PC-3 (cell line): Measurements from ENCODE around the gene PRDM10. TPM values are rescaled to one million over a fixed set of nuclear protein-coding genes. Genes with fewer than 3 reads are reported as not detected.

ENCODE experiments used
- ATAC-seq: fragments of 200-7000 bp; cut with Tn5 transposase; 2 replicates; pipeline ENCODE4 v1.9.1; 2020; ENCODE audit warnings: mild to moderate bottlenecking, moderate library complexity
- BruUV-seq: library from RNA; stranded (reverse); fragments of 400-500 nt; replicated peaks from 2 replicates; lab custom pipeline; 2021; lab: Mats Ljungman, UMichigan
- CTCF ChIA-PET: fragments of 300-600 bp; sonication (Branson Sonifier 250); formaldehyde crosslinking; loops from one replicate; lab custom pipeline; 2022; ENCODE audit warnings: antibody characterized with exemption; lab: Charles Lee
- POLR2A ChIA-PET: fragments of 300-600 bp; sonication (Branson Sonifier 250); formaldehyde crosslinking; loops from one replicate; lab custom pipeline; 2022; ENCODE audit warnings: antibody characterized with exemption; ENCODE audit not compliant: unreplicated experiment; lab: Charles Lee
- DNase-seq: peaks from one replicate; pipeline ENCODE4 v3.0.0-alpha.2; 2015
- H2AFZ ChIP-seq: fragments of 300-600 bp; sonication (generic); 2 replicates; pipeline ENCODE4 v1.6.0; 2016; ENCODE audit warnings: antibody characterized with exemption, low read length
- H3F3A ChIP-seq: fragments of 300-600 bp; sonication (generic); one replicate; pipeline ENCODE4 v1.6.0; 2017; ENCODE audit warnings: antibody characterized with exemption, low read length, control low read depth, mild to moderate bottlenecking; ENCODE audit not compliant: unreplicated experiment
- H3K27ac ChIP-seq: fragments of 300-600 bp; sonication (generic); 2 replicates; pipeline ENCODE4 v1.5.1; 2016; ENCODE audit warnings: mild to moderate bottlenecking, low read length
- H3K27me3 ChIP-seq: fragments of 300-600 bp; sonication (generic); 2 replicates; pipeline ENCODE4 v1.6.1; 2016; ENCODE audit warnings: low read length, mixed read lengths
- H3K36me3 ChIP-seq: fragments of 300-600 bp; sonication (generic); 2 replicates; pipeline ENCODE4 v1.6.1; 2016; ENCODE audit warnings: low read depth, mixed run types, low read length, mixed read lengths
- H3K4me1 ChIP-seq: fragments of 300-600 bp; sonication (generic); 2 replicates; pipeline ENCODE4 v1.5.1; 2016; ENCODE audit warnings: low read length; ENCODE audit not compliant: insufficient read depth
- H3K4me2 ChIP-seq: fragments of 300-600 bp; sonication (generic); 2 replicates; pipeline ENCODE4 v1.6.0; 2016; ENCODE audit warnings: low read length
- H3K4me3 ChIP-seq: fragments of 300-600 bp; sonication (generic); 2 replicates; pipeline ENCODE4 v1.5.1; 2016; ENCODE audit warnings: mild to moderate bottlenecking, low read length, mixed read lengths
- H3K79me2 ChIP-seq: fragments of 300-600 bp; sonication (generic); 2 replicates; pipeline ENCODE4 v1.6.1; 2017; ENCODE audit warnings: low read length, mixed read lengths
- H3K9ac ChIP-seq: fragments of 300-600 bp; sonication (generic); 2 replicates; pipeline ENCODE4 v1.6.0; 2016; ENCODE audit warnings: mild to moderate bottlenecking, low read length
- H3K9me2 ChIP-seq: fragments of 300-600 bp; sonication (generic); replicated peaks from 2 replicates; pipeline ENCODE4 v1.6.1; 2016; ENCODE audit warnings: mixed run types, low read length, mixed read lengths
- H3K9me3 ChIP-seq: fragments of 300-600 bp; sonication (generic); 2 replicates; pipeline ENCODE4 v1.6.1; 2016; ENCODE audit warnings: low read length, mixed read lengths
- H4K20me1 ChIP-seq: fragments of 300-600 bp; sonication (generic); 2 replicates; pipeline ENCODE4 v1.6.1; 2016; ENCODE audit warnings: low read length, mixed read lengths
- EZH2 ChIP-seq: fragments of 300-600 bp; sonication (generic); IDR thresholded peaks from one replicate; pipeline ENCODE4 v1.6.1; 2017; ENCODE audit warnings: antibody characterized with exemption, mild to moderate bottlenecking, low read length; ENCODE audit not compliant: unreplicated experiment
- EZH2phosphoT487 ChIP-seq: fragments of 300-600 bp; sonication (generic); IDR thresholded peaks from 2 replicates; pipeline ENCODE4 v1.6.1; 2018; ENCODE audit warnings: mild to moderate bottlenecking, antibody characterized with exemption, low read length, borderline replicate concordance
- intact Hi-C: fragments of 100-400 bp; cut with micrococcal nuclease; formaldehyde crosslinking; loops from 2 replicates; pipeline ENCODE4 v1.9.0; 2023
- total RNA-seq: library from RNA; depleted of rRNA; stranded (reverse); fragments of >200 nt; gene quantifications from 2 replicates; pipeline ENCODE4 v1.2.3, GENCODE V29; 2014
- TF ChIP-seq, protein P1 (sequence below): fragments of 300-600 bp; sonication (generic); conservative IDR thresholded peaks from 2 replicates; pipeline ENCODE4 v1.5.1; 2017; ENCODE audit warnings: antibody characterized with exemption, low read depth, mild to moderate bottlenecking, low read length

Gene PRDM10
- total RNA-seq, 1 experiment from 2014 or later: 7.3 TPM

DNA sequence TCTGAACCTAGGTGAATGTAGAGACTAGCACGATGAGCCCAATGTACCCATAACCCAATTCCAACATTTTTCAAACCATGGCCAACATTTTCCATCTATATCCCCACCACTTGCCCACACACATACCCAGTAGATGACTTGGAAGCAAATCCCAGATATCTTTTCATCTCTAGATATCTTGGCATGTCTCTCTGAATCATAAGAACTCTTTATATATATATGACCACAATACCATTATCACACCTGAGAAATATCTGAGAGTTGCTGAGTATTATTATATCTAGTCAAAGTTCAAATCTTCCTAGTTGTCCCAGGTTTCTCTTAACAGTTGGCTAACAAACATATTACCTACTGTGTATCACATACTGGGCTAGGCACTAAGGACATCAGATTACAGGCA, 69.4 kb downstream of the PRDM10 start:
- H3K4me3 ChIP-seq: no peak overlapping the region
- H3F3A ChIP-seq: peaks cover 6% of the 10 kb centered on the region
- DNase-seq (peak; percentile 57), ATAC-seq (no peak)
- no peak overlapping the region for H3K27ac ChIP-seq
- no peak overlapping the region for H2AFZ ChIP-seq
- H3K9me2 ChIP-seq: no peaks in the 10 kb centered on the region
- H3K4me1 ChIP-seq: peaks cover 22% of the 10 kb centered on the region
- peaks cover 4% of the 10 kb centered on the region; the same call in 1 of the 2 replicates for H3K36me3 ChIP-seq
- intact Hi-C loops: no loop called here
- no peak overlapping the region for H3K4me2 ChIP-seq
- ChIA-PET POLR2A (no interaction called here), CTCF (no interaction called here)
- H4K20me1 ChIP-seq: no peaks in the 10 kb centered on the region
- no peaks in the 10 kb centered on the region for H3K9me3 ChIP-seq
- TF ChIP-seq EZH2phosphoT487: no peak
- H3K9ac ChIP-seq: no peak overlapping the region
- no peaks in the 10 kb centered on the region for H3K27me3 ChIP-seq
- no TSS peak for BruUV-seq
- H3K79me2 ChIP-seq: no peaks in the 10 kb centered on the region

DNA sequence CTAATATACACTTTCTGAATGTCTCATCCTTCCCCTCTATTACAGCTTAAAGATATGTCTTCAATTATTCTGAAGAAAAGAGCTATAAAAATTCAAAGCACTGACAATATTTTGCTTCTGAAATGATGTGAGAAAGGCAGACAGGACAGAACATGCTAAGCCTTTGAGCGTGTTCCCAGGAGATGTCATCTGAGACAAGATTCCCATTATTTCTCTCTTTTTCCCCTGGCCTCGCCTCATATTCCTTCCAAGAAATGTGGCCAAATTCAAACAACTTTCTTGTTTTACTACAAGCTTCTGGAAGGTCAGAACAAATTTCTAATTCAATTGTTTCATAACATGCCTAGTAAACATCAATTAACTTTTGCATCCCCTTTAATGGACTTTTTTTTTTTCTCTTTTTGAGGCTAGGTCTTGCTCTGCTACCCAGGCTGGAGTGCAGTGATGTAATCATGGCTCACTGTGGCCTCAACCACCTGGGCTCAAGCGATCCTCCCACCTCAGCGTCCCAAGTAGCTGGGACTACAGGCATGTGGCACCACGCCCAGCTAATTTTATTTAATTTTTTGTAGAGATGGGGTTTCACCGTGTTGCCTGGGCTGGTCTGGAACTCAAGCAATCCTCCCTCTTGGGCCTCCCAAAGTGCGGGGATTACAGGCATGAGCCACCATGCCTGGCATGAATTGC, 70.1 kb downstream of the PRDM10 start:
- no peaks in the 10 kb centered on the region for H3K79me2 ChIP-seq
- no peak overlapping the region for H3K4me3 ChIP-seq
- DNase-seq (peak; percentile 28), ATAC-seq (no peak)
- peaks cover 25% of the 10 kb centered on the region for H3K4me1 ChIP-seq
- peaks cover 4% of the 10 kb centered on the region; the same call in 1 of the 2 replicates for H3K36me3 ChIP-seq
- H3K27ac ChIP-seq: no peak overlapping the region
- H3K9ac ChIP-seq: no peak overlapping the region
- ChIA-PET CTCF (no interaction called here), POLR2A (no interaction called here)
- H4K20me1 ChIP-seq: no peaks in the 10 kb centered on the region
- intact Hi-C loops: no loop called here
- H3K27me3 ChIP-seq: no peaks in the 10 kb centered on the region
- H3F3A ChIP-seq: peaks cover 6% of the 10 kb centered on the region
- H3K4me2 ChIP-seq: no peak overlapping the region
- BruUV-seq: no TSS peak
- no peaks in the 10 kb centered on the region for H3K9me2 ChIP-seq
- TF ChIP-seq, protein P1, sequence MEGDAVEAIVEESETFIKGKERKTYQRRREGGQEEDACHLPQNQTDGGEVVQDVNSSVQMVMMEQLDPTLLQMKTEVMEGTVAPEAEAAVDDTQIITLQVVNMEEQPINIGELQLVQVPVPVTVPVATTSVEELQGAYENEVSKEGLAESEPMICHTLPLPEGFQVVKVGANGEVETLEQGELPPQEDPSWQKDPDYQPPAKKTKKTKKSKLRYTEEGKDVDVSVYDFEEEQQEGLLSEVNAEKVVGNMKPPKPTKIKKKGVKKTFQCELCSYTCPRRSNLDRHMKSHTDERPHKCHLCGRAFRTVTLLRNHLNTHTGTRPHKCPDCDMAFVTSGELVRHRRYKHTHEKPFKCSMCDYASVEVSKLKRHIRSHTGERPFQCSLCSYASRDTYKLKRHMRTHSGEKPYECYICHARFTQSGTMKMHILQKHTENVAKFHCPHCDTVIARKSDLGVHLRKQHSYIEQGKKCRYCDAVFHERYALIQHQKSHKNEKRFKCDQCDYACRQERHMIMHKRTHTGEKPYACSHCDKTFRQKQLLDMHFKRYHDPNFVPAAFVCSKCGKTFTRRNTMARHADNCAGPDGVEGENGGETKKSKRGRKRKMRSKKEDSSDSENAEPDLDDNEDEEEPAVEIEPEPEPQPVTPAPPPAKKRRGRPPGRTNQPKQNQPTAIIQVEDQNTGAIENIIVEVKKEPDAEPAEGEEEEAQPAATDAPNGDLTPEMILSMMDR: no peak
- TF ChIP-seq EZH2phosphoT487: no peak
- TF ChIP-seq EZH2: no peak
- no peaks in the 10 kb centered on the region for H3K9me3 ChIP-seq
- H2AFZ ChIP-seq: no peak overlapping the region

DNA sequence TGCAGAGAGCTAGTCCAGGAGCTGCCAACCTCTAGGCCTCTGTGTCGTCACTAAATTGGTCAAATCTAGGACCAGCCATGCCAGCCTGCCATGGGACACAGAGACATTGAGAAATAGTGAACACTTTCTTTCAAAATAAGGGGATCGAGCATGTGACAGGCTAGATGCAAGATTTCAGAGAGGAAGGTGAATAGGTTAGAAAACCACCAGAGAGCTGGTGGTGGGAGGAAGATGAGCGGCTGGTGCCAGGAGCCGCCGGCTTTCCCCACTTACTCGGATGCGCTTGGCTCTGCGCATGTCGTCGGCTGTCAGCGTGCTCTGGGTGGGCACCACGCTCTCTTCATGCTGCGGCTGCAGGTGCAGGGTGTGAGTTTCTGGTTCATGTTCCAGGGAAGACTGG, 71.9 kb downstream of the PRDM10 start:
- peaks cover 4% of the 10 kb centered on the region; the same call in 1 of the 2 replicates for H3K36me3 ChIP-seq
- no peak overlapping the region for H2AFZ ChIP-seq
- H3K27ac ChIP-seq: peak overlapping the region; percentile 35
- peaks cover 6% of the 10 kb centered on the region for H3F3A ChIP-seq
- peak overlapping the region; percentile 16 for H3K4me2 ChIP-seq
- no peaks in the 10 kb centered on the region for H4K20me1 ChIP-seq
- no peaks in the 10 kb centered on the region for H3K9me2 ChIP-seq
- CTCF ChIA-PET: interaction anchor here (1.8 kb wide), 1 partner anchor 201 kb away, joined by 9 read pairs; no protein-coding TSS in a partner anchor
- peaks cover 28% of the 10 kb centered on the region for H3K4me1 ChIP-seq
- no peaks in the 10 kb centered on the region for H3K9me3 ChIP-seq
- no peaks in the 10 kb centered on the region for H3K79me2 ChIP-seq
- TF ChIP-seq EZH2: no peak
- TF ChIP-seq, protein P1: no peak
- TF ChIP-seq EZH2phosphoT487: no peak
- BruUV-seq: no TSS peak
- POLR2A ChIA-PET: no interaction called here
- no peaks in the 10 kb centered on the region for H3K27me3 ChIP-seq
- intact Hi-C loops: no loop called here
- DNase-seq: no peak
- no peak for ATAC-seq
- no peak overlapping the region for H3K4me3 ChIP-seq
- H3K9ac ChIP-seq: no peak overlapping the region
